ENCODE results near the gene FAM131A.

- TF ChIP-seq PATZ1 (CRISPR knock-in tag; IDR thresholded peaks at IDR 0.05; ENCODE audit: borderline replicate concordance) (no peak), OSR1 (CRISPR knock-in tag; IDR thresholded peaks at IDR 0.05) (no peak), PPARA (CRISPR knock-in tag; IDR thresholded peaks at IDR 0.05; ENCODE audit: borderline replicate concordance) (no peak), GLIS3 (CRISPR knock-in tag; IDR thresholded peaks at IDR 0.05) (no peak), BACH2 (CRISPR knock-in tag; IDR thresholded peaks at IDR 0.05; ENCODE audit: borderline replicate concordance) (no peak), RARB (CRISPR knock-in tag; IDR thresholded peaks at IDR 0.05) (no peak), ARNTL (CRISPR knock-in tag; IDR thresholded peaks at IDR 0.05; ENCODE audit: borderline replicate concordance, low read depth) (no peak), ZNF70 (CRISPR knock-in tag; IDR thresholded peaks at IDR 0.05) (no peak), SNAI2 (CRISPR knock-in tag; IDR thresholded peaks at IDR 0.05) (no peak)
Observed at GRCh38 chr3:184360929-184361531, 23.6 kb downstream of the FAM131A start.

All from SK-N-SH treated with all-trans-retinoic acid at 6 μM for 48 hours (cell line).